Measurements from ENCODE around the gene ANXA4.

DNA sequence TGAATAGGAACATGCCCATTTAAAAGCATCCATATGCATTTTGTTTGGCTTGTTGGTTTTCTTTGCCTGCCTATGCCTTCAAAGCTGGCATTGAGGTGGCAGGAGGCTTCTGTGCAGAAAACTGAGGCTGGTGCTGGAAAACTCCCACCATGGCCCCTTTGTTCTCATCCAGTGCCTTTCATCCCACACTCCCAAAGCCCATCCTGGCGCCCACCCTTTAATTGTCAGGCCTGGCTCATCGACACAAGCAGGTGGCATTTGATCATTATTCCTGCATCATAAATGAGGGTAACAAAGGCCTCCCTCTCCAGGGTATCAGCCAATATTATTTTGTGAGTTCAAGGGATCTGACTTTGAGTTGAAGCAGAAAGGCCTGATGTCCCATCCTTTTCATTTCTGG, 24.7 kb upstream of the ANXA4 start:
- TF ChIP-seq, protein P1, sequence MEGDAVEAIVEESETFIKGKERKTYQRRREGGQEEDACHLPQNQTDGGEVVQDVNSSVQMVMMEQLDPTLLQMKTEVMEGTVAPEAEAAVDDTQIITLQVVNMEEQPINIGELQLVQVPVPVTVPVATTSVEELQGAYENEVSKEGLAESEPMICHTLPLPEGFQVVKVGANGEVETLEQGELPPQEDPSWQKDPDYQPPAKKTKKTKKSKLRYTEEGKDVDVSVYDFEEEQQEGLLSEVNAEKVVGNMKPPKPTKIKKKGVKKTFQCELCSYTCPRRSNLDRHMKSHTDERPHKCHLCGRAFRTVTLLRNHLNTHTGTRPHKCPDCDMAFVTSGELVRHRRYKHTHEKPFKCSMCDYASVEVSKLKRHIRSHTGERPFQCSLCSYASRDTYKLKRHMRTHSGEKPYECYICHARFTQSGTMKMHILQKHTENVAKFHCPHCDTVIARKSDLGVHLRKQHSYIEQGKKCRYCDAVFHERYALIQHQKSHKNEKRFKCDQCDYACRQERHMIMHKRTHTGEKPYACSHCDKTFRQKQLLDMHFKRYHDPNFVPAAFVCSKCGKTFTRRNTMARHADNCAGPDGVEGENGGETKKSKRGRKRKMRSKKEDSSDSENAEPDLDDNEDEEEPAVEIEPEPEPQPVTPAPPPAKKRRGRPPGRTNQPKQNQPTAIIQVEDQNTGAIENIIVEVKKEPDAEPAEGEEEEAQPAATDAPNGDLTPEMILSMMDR (IDR thresholded peaks at IDR 0.05) = no peak
- no peak for TF ChIP-seq POLR2A (IDR thresholded peaks at IDR 0.05)

All from esophagus squamous epithelium (tissue), 4 donors.